ENCODE measurements around the gene TRIM13.
"Not testable (repeated sequence)": the region's sequence is repeated elsewhere in the genome, so short reads cannot be mapped to it uniquely, and the experiment has no call there.

DNA sequence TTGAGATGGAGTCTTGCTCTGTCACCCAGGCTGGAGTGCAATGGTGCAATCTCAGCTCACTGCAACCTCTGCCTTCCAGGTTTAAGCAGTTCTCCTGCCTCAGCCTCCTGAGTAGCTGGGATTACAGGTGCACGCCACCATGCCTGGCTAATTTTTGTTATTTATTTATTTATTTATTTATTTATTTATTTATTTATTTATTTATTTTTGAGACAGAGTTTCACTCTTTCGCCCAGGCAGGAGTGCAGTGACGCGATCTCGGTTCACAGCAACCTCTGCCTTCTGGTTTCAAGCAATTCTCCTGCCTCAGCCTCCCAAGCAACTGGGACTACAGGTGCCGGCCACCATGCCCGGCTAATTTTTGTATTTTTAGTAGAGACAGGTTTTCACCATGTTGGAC, 65.5 kb downstream of the TRIM13 start:
- TF ChIP-seq, protein P1, sequence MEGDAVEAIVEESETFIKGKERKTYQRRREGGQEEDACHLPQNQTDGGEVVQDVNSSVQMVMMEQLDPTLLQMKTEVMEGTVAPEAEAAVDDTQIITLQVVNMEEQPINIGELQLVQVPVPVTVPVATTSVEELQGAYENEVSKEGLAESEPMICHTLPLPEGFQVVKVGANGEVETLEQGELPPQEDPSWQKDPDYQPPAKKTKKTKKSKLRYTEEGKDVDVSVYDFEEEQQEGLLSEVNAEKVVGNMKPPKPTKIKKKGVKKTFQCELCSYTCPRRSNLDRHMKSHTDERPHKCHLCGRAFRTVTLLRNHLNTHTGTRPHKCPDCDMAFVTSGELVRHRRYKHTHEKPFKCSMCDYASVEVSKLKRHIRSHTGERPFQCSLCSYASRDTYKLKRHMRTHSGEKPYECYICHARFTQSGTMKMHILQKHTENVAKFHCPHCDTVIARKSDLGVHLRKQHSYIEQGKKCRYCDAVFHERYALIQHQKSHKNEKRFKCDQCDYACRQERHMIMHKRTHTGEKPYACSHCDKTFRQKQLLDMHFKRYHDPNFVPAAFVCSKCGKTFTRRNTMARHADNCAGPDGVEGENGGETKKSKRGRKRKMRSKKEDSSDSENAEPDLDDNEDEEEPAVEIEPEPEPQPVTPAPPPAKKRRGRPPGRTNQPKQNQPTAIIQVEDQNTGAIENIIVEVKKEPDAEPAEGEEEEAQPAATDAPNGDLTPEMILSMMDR (IDR thresholded peaks at IDR 0.05): not testable (repeated sequence)
- TF ChIP-seq, protein P2, sequence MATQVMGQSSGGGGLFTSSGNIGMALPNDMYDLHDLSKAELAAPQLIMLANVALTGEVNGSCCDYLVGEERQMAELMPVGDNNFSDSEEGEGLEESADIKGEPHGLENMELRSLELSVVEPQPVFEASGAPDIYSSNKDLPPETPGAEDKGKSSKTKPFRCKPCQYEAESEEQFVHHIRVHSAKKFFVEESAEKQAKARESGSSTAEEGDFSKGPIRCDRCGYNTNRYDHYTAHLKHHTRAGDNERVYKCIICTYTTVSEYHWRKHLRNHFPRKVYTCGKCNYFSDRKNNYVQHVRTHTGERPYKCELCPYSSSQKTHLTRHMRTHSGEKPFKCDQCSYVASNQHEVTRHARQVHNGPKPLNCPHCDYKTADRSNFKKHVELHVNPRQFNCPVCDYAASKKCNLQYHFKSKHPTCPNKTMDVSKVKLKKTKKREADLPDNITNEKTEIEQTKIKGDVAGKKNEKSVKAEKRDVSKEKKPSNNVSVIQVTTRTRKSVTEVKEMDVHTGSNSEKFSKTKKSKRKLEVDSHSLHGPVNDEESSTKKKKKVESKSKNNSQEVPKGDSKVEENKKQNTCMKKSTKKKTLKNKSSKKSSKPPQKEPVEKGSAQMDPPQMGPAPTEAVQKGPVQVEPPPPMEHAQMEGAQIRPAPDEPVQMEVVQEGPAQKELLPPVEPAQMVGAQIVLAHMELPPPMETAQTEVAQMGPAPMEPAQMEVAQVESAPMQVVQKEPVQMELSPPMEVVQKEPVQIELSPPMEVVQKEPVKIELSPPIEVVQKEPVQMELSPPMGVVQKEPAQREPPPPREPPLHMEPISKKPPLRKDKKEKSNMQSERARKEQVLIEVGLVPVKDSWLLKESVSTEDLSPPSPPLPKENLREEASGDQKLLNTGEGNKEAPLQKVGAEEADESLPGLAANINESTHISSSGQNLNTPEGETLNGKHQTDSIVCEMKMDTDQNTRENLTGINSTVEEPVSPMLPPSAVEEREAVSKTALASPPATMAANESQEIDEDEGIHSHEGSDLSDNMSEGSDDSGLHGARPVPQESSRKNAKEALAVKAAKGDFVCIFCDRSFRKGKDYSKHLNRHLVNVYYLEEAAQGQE (IDR thresholded peaks at IDR 0.05; ENCODE audit: low read depth, low read length): not testable (repeated sequence)
- not testable (repeated sequence) for TF ChIP-seq RAD21 (IDR thresholded peaks at IDR 0.05; ENCODE audit: low read length); JUND (IDR thresholded peaks at IDR 0.05); FOXM1 (IDR thresholded peaks at IDR 0.05; ENCODE audit: low read depth); TCF12 (IDR thresholded peaks at IDR 0.05); EZH2phosphoT487 (IDR thresholded peaks at IDR 0.05; ENCODE audit: borderline replicate concordance, low read depth); RCOR1 (IDR thresholded peaks at IDR 0.05; ENCODE audit: low read length); YY1 (IDR thresholded peaks at IDR 0.05; ENCODE audit: low read depth); TEAD4 (IDR thresholded peaks at IDR 0.05; ENCODE audit: borderline replicate concordance, insufficient read depth); SMC3 (IDR thresholded peaks at IDR 0.05; ENCODE audit: low read depth, low read length); GATA2 (CRISPR knock-in tag; IDR thresholded peaks at IDR 0.05)
- TF ChIP-seq, protein P3, sequence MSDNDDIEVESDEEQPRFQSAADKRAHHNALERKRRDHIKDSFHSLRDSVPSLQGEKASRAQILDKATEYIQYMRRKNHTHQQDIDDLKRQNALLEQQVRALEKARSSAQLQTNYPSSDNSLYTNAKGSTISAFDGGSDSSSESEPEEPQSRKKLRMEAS (IDR thresholded peaks at IDR 0.05; ENCODE audit: low read depth): not testable (repeated sequence)
- TF ChIP-seq, protein P4, sequence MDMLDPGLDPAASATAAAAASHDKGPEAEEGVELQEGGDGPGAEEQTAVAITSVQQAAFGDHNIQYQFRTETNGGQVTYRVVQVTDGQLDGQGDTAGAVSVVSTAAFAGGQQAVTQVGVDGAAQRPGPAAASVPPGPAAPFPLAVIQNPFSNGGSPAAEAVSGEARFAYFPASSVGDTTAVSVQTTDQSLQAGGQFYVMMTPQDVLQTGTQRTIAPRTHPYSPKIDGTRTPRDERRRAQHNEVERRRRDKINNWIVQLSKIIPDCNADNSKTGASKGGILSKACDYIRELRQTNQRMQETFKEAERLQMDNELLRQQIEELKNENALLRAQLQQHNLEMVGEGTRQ (IDR thresholded peaks at IDR 0.05; ENCODE audit: borderline replicate concordance, low read depth, low read length): not testable (repeated sequence)

Data from SK-N-SH (cell line).